ENCODE measurements around the gene ADGRL1. TPM values are rescaled to one million over a fixed set of nuclear protein-coding genes. Genes with fewer than 3 reads are reported as not detected.

Gene ADGRL1
- total and polyA plus RNA-seq, 2 of the 8 experiments (the other 6 are each of a cell fraction or from before 2014, with no cell fraction given): 95.6 to 112 TPM

DNA sequence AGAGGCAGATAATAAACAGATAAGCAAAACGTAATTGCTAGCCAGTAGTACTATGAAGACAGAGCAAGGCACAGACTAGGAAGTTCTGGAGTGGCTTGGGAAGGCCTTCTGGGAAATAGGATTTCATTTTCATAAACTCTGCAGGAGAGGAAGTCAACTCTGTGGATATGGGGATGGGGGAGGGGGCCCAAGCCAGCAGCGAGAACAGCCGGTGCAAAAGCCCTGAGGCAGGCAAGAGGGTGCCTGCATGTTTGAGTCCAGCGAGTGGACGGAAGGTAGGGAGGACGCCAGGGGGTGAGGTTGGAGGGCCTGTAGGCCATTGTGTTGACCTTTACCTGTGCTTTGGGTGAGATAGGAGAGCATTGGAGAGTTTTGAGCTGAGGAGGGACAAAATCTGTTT is 60.6 kb downstream of the ADGRL1 start:
- FAIRE-seq (no peak), DNase-seq (ENCODE audit: low read depth in 1 of 2, low spot score in 2 of 2) (no peak)
- Histone ChIP-seq H2BK5ac (ENCODE audit: low read depth, low read length) (no peak overlapping the region), H3K27ac (ENCODE audit: low read depth, low read length) (no peak overlapping the region), H3K4ac (replicated peaks; ENCODE audit: insufficient read length, low read depth, low read length) (no peak overlapping the region), H3K56ac (replicated peaks; ENCODE audit: insufficient read length, low read depth, low read length) (no peak overlapping the region), H4K20me1 (replicated peaks in 1 of 2; ENCODE audit: control insufficient read depth in 1 of 2, insufficient read depth in 2 of 2, low read length in 2 of 2) (peaks cover 2 to 8% of the 10 kb centered on the region in 2 experiments), H2BK20ac (ENCODE audit: low read length) (no peak overlapping the region), H2AFZ (ENCODE audit: low read length) (no peak overlapping the region), H3K9ac (replicated peaks in 1 of 4; ENCODE audit: extremely low read depth in 1 of 4, low read depth in 3 of 4, low read length in 3 of 4) (no peak overlapping the region), H2BK12ac (ENCODE audit: low read depth, low read length) (no peak overlapping the region), H3K79me1 (ENCODE audit: low read depth, low read length) (no peaks in the 10 kb centered on the region; the same call in 1 of the 2 replicates), H4K8ac (ENCODE audit: extremely low read depth, insufficient read depth, low read length) (no peak overlapping the region), H3K4me2 (ENCODE audit: insufficient read depth in 1 of 2, low read depth in 2 of 2, low read length in 2 of 2) (no peak overlapping the region), H3K79me2 (ENCODE audit: control insufficient read depth in 1 of 2, insufficient read depth in 2 of 2, low read length in 2 of 2) (no peaks in the 10 kb centered on the region), H3K23ac (ENCODE audit: insufficient read length) (no peak overlapping the region), H2BK120ac (replicated peaks; ENCODE audit: low read depth, low read length) (no peak overlapping the region), H3K4me1 (replicated peaks in 1 of 4; ENCODE audit: control insufficient read depth in 3 of 4, insufficient read depth in 4 of 4, low read length in 3 of 4) (peaks cover 0 to 20% (median 14%) of the 10 kb centered on the region in 4 experiments; a peak in 6 of 7 replicates), H3K14ac (ENCODE audit: insufficient read length) (no peak overlapping the region), H3K27me3 (replicated peaks in 1 of 4; ENCODE audit: control insufficient read depth in 3 of 4, extremely low read depth in 1 of 4, insufficient read depth in 3 of 4, low read length in 3 of 4) (no peaks in the 10 kb centered on the region; a peak in 1 of 7 replicates), H3K9me3 (ENCODE audit: insufficient read depth in 2 of 2, low read depth in 1 of 2, low read length in 1 of 2) (no peaks in the 10 kb centered on the region), H4K91ac (replicated peaks; ENCODE audit: insufficient read length, low read length) (no peak overlapping the region), H3K23me2 (ENCODE audit: low read depth, low read length) (no peaks in the 10 kb centered on the region), H2BK15ac (ENCODE audit: low read length) (no peak overlapping the region), H2AK5ac (ENCODE audit: low read depth, low read length) (no peak overlapping the region), H3K4me3 (ENCODE audit: extremely low read depth in 1 of 4, insufficient read depth in 2 of 4, low read depth in 3 of 4, low read length in 4 of 4) (no peak overlapping the region), H4K5ac (ENCODE audit: insufficient read length, low read depth, low read length) (no peak overlapping the region), H3K36me3 (ENCODE audit: control insufficient read depth in 2 of 4, insufficient read depth in 4 of 4, low read length in 3 of 4) (no peaks in the 10 kb centered on the region), H3K18ac (ENCODE audit: extremely low read depth, low read length) (no peak overlapping the region)
- 89% methylated on average over 6 of the region's 6 CpGs; no CpG with 5 or more reads in 1 of the 2 experiments for WGBS, 2 experiments (ENCODE audit: extremely low coverage in 1 of 2, insufficient coverage in 1 of 2, insufficient read length in 1 of 2, insufficient replicate concordance in 2 of 2, low coverage in 1 of 2, low lambda C conversion rate in 2 of 2, missing lambda C conversion rate in 1 of 2)
- ChIA-PET CTCF (ENCODE audit: partially characterized antibody) (interaction anchor here (0.6 to 4.9 kb wide), 8 partner anchors 9 to 261 kb away, joined by 3 to 24 read pairs (median 6); partner anchors contain the start of gene ASF1B), POLR2A (ENCODE audit: partially characterized antibody) (interaction anchor here (0.9 to 3.2 kb wide), 4 partner anchors 9 to 187 kb away, joined by 3 to 25 read pairs (median 6); partner anchors contain the start of gene ASF1B)
- TF ChIP-seq KDM1A (IDR thresholded peaks at IDR 0.05; ENCODE audit: borderline replicate concordance, low read length) (peak; percentile 67; the same call in 1 of the 2 replicates), SP2 (IDR thresholded peaks at IDR 0.05; ENCODE audit: low read length) (no peak)
